GM12878 (cell line): Measurements from ENCODE around the gene ADAR. TPM values are rescaled to one million over a fixed set of nuclear protein-coding genes. Genes with fewer than 3 reads are reported as not detected.
A peak's percentile ranks its signal among the peaks of the same experiment; 100 is the strongest.

Experiments
- ATF7 ChIP-seq: fragments of 450-650 bp; IDR thresholded peaks from 2 replicates; pipeline ENCODE4 v1.6.1; 2016; ENCODE audit warnings: low read depth, mild to moderate bottlenecking
- BACH1 ChIP-seq: fragments of 450-650 bp; IDR thresholded peaks from 2 replicates; pipeline ENCODE4 v1.6.1; 2017; ENCODE audit warnings: mild to moderate bottlenecking, borderline replicate concordance
- CBX5 ChIP-seq: sonication (generic); IDR thresholded peaks from 2 replicates; pipeline ENCODE4 v1.6.1; 2016; ENCODE audit warnings: low read depth, moderate library complexity, mild to moderate bottlenecking, inconsistent platforms
- CEBPZ ChIP-seq: fragments of 150-350 bp; IDR thresholded peaks from 2 replicates; pipeline ENCODE4 v1.6.1; 2016; ENCODE audit warnings: low read depth, low read length
- EZH2 ChIP-seq: IDR thresholded peaks from 2 replicates; pipeline ENCODE4 v1.6.1; 2012; ENCODE audit warnings: low read depth, mild to moderate bottlenecking, control low read depth, inconsistent platforms, low read length, borderline replicate concordance; ENCODE audit not compliant: control insufficient read depth
- IRF5 ChIP-seq: fragments of 450-650 bp; IDR thresholded peaks from 2 replicates; pipeline ENCODE4 v1.6.1; 2017; ENCODE audit warnings: borderline replicate concordance
- KLF5 ChIP-seq: fragments of 450-650 bp; IDR thresholded peaks from 2 replicates; pipeline ENCODE4 v1.6.1; 2014; ENCODE audit warnings: mild to moderate bottlenecking; ENCODE audit not compliant: partially characterized antibody
- MYC ChIP-seq: IDR thresholded peaks from 2 replicates; pipeline ENCODE4 v1.6.1; 2011; ENCODE audit warnings: mild to moderate bottlenecking, low read length, moderate library complexity, inconsistent platforms; ENCODE audit not compliant: insufficient read depth, insufficient replicate concordance, insufficient read length, severe bottlenecking
- NR2C1 ChIP-seq: fragments of 450-650 bp; IDR thresholded peaks from 2 replicates; pipeline ENCODE4 v1.6.1; 2017; ENCODE audit warnings: antibody characterized with exemption, mild to moderate bottlenecking, moderate library complexity
- PAX5 ChIP-seq: IDR thresholded peaks from 2 replicates; pipeline ENCODE4 v1.6.1; 2011; ENCODE audit warnings: low read depth, low read length, borderline replicate concordance
- PKNOX1 ChIP-seq: fragments of 450-650 bp; IDR thresholded peaks from 2 replicates; pipeline ENCODE4 v1.6.1; 2016; ENCODE audit warnings: mild to moderate bottlenecking
- PRDM15 ChIP-seq: fragments of 450-650 bp; formaldehyde crosslinking; IDR thresholded peaks from 2 replicates; pipeline ENCODE4 v1.4.0; 2020; ENCODE audit warnings: mild to moderate bottlenecking, moderate library complexity
- RCOR1 ChIP-seq: conservative IDR thresholded peaks from 2 replicates; pipeline ENCODE4 v1.6.1; 2012; ENCODE audit warnings: low read depth, low read length, improper control_type of control experiment
- RELA ChIP-seq: fragments of 450-650 bp; IDR thresholded peaks from 2 replicates; pipeline ENCODE4 v1.8.0; 2014; ENCODE audit warnings: borderline replicate concordance; ENCODE audit not compliant: partially characterized antibody
- SPI1 ChIP-seq: IDR thresholded peaks from 2 replicates; pipeline ENCODE4 v1.6.1; 2011; ENCODE audit warnings: low read depth, mild to moderate bottlenecking, low read length, moderate library complexity, borderline replicate concordance; ENCODE audit not compliant: insufficient read depth
- SREBF1 ChIP-seq: IDR thresholded peaks from 2 replicates; pipeline ENCODE4 v1.6.1; 2012; ENCODE audit warnings: mild to moderate bottlenecking, low read length
- TARDBP ChIP-seq: IDR thresholded peaks from 2 replicates; pipeline ENCODE4 v1.6.1; 2016; ENCODE audit warnings: borderline replicate concordance
- TBL1XR1 ChIP-seq: IDR thresholded peaks from 2 replicates; pipeline ENCODE4 v1.6.1; 2012; ENCODE audit warnings: low read depth, low read length, improper control_type of control experiment
- WRNIP1 ChIP-seq: IDR thresholded peaks from 2 replicates; pipeline ENCODE4 v1.6.1; 2011; ENCODE audit warnings: low read depth, low read length, improper control_type of control experiment, borderline replicate concordance
- ZNF207 ChIP-seq: fragments of 450-650 bp; IDR thresholded peaks from 2 replicates; pipeline ENCODE4 v1.6.1; 2014; ENCODE audit warnings: antibody characterized with exemption, mild to moderate bottlenecking, borderline replicate concordance
- polyA plus RNA-seq, 11 experiments: library from polyadenylated mRNA; depleted of rRNA in 4 of 11; unstranded in 6 of 11; stranded (reverse) in 5 of 11; fragments of >200 nt; fragmentation: Nextera tagmentation in 4 of 11; fragmentation: Illumina TruSeq in 1 of 11; extraction: Ambion mirVana in 4 of 11; extraction: Trizol in 1 of 11; gene quantifications; 1 replicate in 1 of 11; 2 replicates in 10 of 11; pipeline versions ENCODE4 v1.2.1 to v1.2.3, GENCODE V29; 2011 to 2016; ENCODE audit warnings: inconsistent platforms in 2 of 11, missing spikeins in 2 of 11, low read depth in 1 of 11
- total RNA-seq, 4 experiments: library from RNA; depleted of rRNA in 3 of 4; stranded (reverse); fragments of >200 nt in 3 of 4; fragmentation: Illumina TruSeq in 1 of 4; extraction: Trizol in 1 of 4; gene quantifications; 2 replicates each; pipeline versions ENCODE4 v1.2.1 to v1.2.3, GENCODE V29; 2013 to 2021

Gene ADAR
- total and polyA plus RNA-seq, 10 of the 15 experiments (the other 5 are each of a cell fraction or from before 2014, with no cell fraction given): 55.5 to 413 (median 176) TPM

- TF ChIP-seq BACH1 (peak; percentile 70), SREBF1 (peak; percentile 92), KLF5 (no peak), ZNF207 (peak; percentile 65), IRF5 (no peak), RELA (peak; percentile 100), PKNOX1 (peak; percentile 71), PRDM15 (CRISPR knock-in tag) (no peak), ATF7 (peak; percentile 61), CBX5 (no peak), CEBPZ (no peak), WRNIP1 (no peak), TARDBP (peak; percentile 94; the same call in 1 of the 2 replicates), SPI1 (no peak), MYC (peak; percentile 90), TBL1XR1 (peak; percentile 77), NR2C1 (peak; percentile 48), PAX5 (0 out of 2 replicates have a peak, but pooled peaks have one; percentile 8), RCOR1 (no peak), EZH2 (no peak)
These were observed 49.1 kb downstream of the ADAR start (continued) for GRCh38 chr1:154558720-154559465.
